Measurements from ENCODE around the gene OR4N2.
"Not testable (repeated sequence)": the region's sequence is repeated elsewhere in the genome, so short reads cannot be mapped to it uniquely, and the experiment has no call there.

DNA sequence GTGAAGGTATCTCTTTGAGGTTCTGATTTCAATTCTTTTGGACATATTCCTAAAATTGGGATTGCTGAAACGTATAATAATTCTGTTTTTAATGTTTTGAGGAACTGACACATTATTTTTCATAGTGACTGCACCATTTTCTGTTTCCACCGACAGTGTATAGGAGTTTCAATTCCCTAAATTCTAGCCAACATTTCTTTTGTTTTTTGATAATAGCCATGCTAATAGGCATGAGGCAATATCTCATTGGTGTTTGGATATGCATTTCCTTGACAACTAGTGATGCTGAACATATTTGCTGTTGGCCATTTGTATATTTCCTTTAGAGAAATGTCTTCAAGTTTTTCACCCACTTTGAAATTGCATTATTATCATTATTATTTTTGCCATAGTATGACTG, 31.1 kb upstream of the OR4N2 start:
- TF ChIP-seq, protein P1, sequence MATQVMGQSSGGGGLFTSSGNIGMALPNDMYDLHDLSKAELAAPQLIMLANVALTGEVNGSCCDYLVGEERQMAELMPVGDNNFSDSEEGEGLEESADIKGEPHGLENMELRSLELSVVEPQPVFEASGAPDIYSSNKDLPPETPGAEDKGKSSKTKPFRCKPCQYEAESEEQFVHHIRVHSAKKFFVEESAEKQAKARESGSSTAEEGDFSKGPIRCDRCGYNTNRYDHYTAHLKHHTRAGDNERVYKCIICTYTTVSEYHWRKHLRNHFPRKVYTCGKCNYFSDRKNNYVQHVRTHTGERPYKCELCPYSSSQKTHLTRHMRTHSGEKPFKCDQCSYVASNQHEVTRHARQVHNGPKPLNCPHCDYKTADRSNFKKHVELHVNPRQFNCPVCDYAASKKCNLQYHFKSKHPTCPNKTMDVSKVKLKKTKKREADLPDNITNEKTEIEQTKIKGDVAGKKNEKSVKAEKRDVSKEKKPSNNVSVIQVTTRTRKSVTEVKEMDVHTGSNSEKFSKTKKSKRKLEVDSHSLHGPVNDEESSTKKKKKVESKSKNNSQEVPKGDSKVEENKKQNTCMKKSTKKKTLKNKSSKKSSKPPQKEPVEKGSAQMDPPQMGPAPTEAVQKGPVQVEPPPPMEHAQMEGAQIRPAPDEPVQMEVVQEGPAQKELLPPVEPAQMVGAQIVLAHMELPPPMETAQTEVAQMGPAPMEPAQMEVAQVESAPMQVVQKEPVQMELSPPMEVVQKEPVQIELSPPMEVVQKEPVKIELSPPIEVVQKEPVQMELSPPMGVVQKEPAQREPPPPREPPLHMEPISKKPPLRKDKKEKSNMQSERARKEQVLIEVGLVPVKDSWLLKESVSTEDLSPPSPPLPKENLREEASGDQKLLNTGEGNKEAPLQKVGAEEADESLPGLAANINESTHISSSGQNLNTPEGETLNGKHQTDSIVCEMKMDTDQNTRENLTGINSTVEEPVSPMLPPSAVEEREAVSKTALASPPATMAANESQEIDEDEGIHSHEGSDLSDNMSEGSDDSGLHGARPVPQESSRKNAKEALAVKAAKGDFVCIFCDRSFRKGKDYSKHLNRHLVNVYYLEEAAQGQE (IDR thresholded peaks at IDR 0.05; ENCODE audit: borderline replicate concordance) = not testable (repeated sequence)
- TF ChIP-seq, protein P1 (CRISPR knock-in tag; IDR thresholded peaks at IDR 0.05; ENCODE audit: low read depth) = not testable (repeated sequence)
- not testable (repeated sequence) for TF ChIP-seq ESRRB (CRISPR knock-in tag; IDR thresholded peaks at IDR 0.05; ENCODE audit: borderline replicate concordance); ZZZ3 (IDR thresholded peaks at IDR 0.05); EZH2 (IDR thresholded peaks at IDR 0.05; ENCODE audit: borderline replicate concordance, low read depth, low read length); JUNB (CRISPR knock-in tag; conservative IDR thresholded peaks at IDR 0.05); HCFC1 (IDR thresholded peaks at IDR 0.05; ENCODE audit: low read depth, low read length); SUPT5H (IDR thresholded peaks at IDR 0.05); ZNF12 (CRISPR knock-in tag; IDR thresholded peaks at IDR 0.05); RAD21 (CRISPR knock-in tag; conservative IDR thresholded peaks at IDR 0.05 in 1 of 2, IDR thresholded peaks at IDR 0.05 in 1 of 2); RB1 (IDR thresholded peaks at IDR 0.05; ENCODE audit: low read depth)
- TF ChIP-seq, protein P2, sequence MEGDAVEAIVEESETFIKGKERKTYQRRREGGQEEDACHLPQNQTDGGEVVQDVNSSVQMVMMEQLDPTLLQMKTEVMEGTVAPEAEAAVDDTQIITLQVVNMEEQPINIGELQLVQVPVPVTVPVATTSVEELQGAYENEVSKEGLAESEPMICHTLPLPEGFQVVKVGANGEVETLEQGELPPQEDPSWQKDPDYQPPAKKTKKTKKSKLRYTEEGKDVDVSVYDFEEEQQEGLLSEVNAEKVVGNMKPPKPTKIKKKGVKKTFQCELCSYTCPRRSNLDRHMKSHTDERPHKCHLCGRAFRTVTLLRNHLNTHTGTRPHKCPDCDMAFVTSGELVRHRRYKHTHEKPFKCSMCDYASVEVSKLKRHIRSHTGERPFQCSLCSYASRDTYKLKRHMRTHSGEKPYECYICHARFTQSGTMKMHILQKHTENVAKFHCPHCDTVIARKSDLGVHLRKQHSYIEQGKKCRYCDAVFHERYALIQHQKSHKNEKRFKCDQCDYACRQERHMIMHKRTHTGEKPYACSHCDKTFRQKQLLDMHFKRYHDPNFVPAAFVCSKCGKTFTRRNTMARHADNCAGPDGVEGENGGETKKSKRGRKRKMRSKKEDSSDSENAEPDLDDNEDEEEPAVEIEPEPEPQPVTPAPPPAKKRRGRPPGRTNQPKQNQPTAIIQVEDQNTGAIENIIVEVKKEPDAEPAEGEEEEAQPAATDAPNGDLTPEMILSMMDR (IDR thresholded peaks at IDR 0.05 in 2 of 3, conservative IDR thresholded peaks at IDR 0.05 in 1 of 3; ENCODE audit: insufficient read depth in 2 of 3, low read depth in 1 of 3, low read length in 3 of 3) = not testable (repeated sequence)

Measured in K562 (cell line).